ENCODE results near the gene HSF5.

DNA sequence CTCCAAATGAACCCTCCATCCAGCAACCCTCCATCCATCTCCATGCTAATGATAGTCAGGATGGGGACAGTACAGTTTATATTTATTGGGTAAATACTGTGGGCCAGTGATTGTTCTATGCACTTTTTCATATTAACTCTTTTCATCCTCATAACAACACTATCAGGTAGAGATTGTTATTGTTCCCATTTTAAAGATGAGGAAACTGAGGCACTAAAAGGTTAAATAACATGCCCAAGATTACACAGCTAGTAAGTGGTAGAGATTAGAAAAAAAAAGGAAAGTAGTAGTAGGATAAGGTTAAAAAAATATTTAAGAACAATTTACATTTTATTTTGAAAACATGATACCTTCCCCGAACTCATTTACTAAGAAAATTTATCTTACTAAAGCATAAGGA, 114.3 kb downstream of the HSF5 start:
- no peak for TF ChIP-seq POLR2A (IDR thresholded peaks at IDR 0.05)
- TF ChIP-seq, protein P1, sequence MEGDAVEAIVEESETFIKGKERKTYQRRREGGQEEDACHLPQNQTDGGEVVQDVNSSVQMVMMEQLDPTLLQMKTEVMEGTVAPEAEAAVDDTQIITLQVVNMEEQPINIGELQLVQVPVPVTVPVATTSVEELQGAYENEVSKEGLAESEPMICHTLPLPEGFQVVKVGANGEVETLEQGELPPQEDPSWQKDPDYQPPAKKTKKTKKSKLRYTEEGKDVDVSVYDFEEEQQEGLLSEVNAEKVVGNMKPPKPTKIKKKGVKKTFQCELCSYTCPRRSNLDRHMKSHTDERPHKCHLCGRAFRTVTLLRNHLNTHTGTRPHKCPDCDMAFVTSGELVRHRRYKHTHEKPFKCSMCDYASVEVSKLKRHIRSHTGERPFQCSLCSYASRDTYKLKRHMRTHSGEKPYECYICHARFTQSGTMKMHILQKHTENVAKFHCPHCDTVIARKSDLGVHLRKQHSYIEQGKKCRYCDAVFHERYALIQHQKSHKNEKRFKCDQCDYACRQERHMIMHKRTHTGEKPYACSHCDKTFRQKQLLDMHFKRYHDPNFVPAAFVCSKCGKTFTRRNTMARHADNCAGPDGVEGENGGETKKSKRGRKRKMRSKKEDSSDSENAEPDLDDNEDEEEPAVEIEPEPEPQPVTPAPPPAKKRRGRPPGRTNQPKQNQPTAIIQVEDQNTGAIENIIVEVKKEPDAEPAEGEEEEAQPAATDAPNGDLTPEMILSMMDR (IDR thresholded peaks at IDR 0.05 in 4 of 5, conservative IDR thresholded peaks at IDR 0.05 in 1 of 5), result no peak
